Stomach (tissue), 9 donors: Measurements from ENCODE around the gene C16orf54. TPM values are rescaled to one million over a fixed set of nuclear protein-coding genes. Genes with fewer than 3 reads are reported as not detected.
"Not testable (repeated sequence)": the region's sequence is repeated elsewhere in the genome, so short reads cannot be mapped to it uniquely, and the experiment has no call there.

Experiments used
- DNase-seq, 2 donors: peaks; one replicate each; pipeline versions ENCODE4 v3.0.0 to v3.0.0-alpha.2; 2013 to 2019
- H3K27ac ChIP-seq, 5 donors: fragments of 200-600 bp in 4 of 5; sonication (generic) in 4 of 5; one replicate each; pipeline ENCODE4 v1.5.1; 2013 to 2019; ENCODE audit warnings: mild to moderate bottlenecking in 1 of 5, moderate library complexity in 1 of 5
- H3K27me3 ChIP-seq, 3 donors: fragments of 200-600 bp; sonication (generic); one replicate each; pipeline ENCODE4 v1.5.1; 2017 to 2019; ENCODE audit warnings: mixed run types in 1 of 3
- H3K36me3 ChIP-seq, 4 donors: fragments of 200-600 bp; sonication (generic); 1 replicate in 3 of 4; 2 replicates in 1 of 4; pipeline ENCODE4 v1.5.1; 2016 to 2019
- H3K4me1 ChIP-seq, 4 donors: fragments of 200-600 bp; sonication (generic); one replicate each; pipeline ENCODE4 v1.5.1; 2016 to 2019
- H3K4me3 ChIP-seq, 4 donors: fragments of 200-600 bp; sonication (generic) in 3 of 4; one replicate each; pipeline ENCODE4 v1.5.1; 2016 to 2019; ENCODE audit warnings: mild to moderate bottlenecking in 1 of 4
- H3K9me3 ChIP-seq, 4 donors: fragments of 200-600 bp; sonication (generic); one replicate each; pipeline ENCODE4 v1.5.1; 2016 to 2019
- CTCF ChIP-seq, 7 experiments: fragments of 450-650 bp in 4 of 7; fragments of 200-600 bp in 3 of 7; sonication (generic) in 3 of 7; IDR thresholded peaks; one replicate each; pipeline ENCODE4 v1.5.1; 2016 to 2019; ENCODE audit warnings: antibody characterized with exemption in 7 of 7, control low read depth in 2 of 7, mild to moderate bottlenecking in 1 of 7
- EP300 ChIP-seq: sonication (generic); formaldehyde crosslinking; IDR thresholded peaks from one replicate; pipeline ENCODE4 v1.6.1; 2017; ENCODE audit warnings: antibody characterized with exemption
- POLR2A ChIP-seq, 4 donors: fragments of 450-650 bp; IDR thresholded peaks; one replicate each; pipeline ENCODE4 v1.6.1; 2016; ENCODE audit warnings: antibody characterized with exemption in 4 of 4, control low read depth in 2 of 4, mild to moderate bottlenecking in 1 of 4, moderate library complexity in 1 of 4
- POLR2AphosphoS5 ChIP-seq, 3 donors: sonication (generic); formaldehyde crosslinking; IDR thresholded peaks; one replicate each; pipeline ENCODE4 v1.6.1; 2016; ENCODE audit warnings: antibody characterized with exemption in 3 of 3
- WGBS, 5 donors: extraction: QIAGEN DNeasy Blood & Tissue Kit in 3 of 5; methylation state at CpG; one replicate each; pipeline versions ENCODE4 v1.1.5 to v1.1.7; 2013 to 2018; 5-methylcytosine and 5-hydroxymethylcytosine counted together
- intact Hi-C: fragments of 100-400 bp; cut with DNase I; formaldehyde crosslinking; loops from one replicate; pipeline ENCODE4 v1.15.1; 2023; ENCODE audit warnings: low total_unique reads
- polyA plus RNA-seq, 3 donors: library from polyadenylated mRNA; stranded (reverse); fragments of 200-250 nt; gene quantifications; one replicate each; pipeline ENCODE4 v1.2.3, GENCODE V29; 2013
- total RNA-seq, 5 donors: library from RNA; depleted of rRNA; stranded (reverse); fragments of >200 nt; gene quantifications; one replicate each; pipeline versions ENCODE4 v1.1.0 to v1.2.3, GENCODE V29; 2014 to 2016
- donor health status: healthy with polysubstance abuse.
- donor health status: Bipolar disorder and iron deficiency.
- donor health status: healthy.

Gene C16orf54
- total and polyA plus RNA-seq, 8 donors: 0.37 to 3.5 (median 0.96) TPM; not detected in 2

- DNase-seq: no peak
- Histone ChIP-seq H3K9me3 (no peaks in the 10 kb centered on the region), H3K27ac (no peak within 1 kb of the TSS), H3K4me1 (no peaks in the 10 kb centered on the region), H3K4me3 (no peak within 1 kb of the TSS), H3K36me3 (no peaks in the 10 kb centered on the region), H3K27me3 (peaks cover 0 to 14% (median 0%) of the 10 kb centered on the region in 3 donors)
- WGBS, 5 donors: 74 to 85% (median 77%) methylated on average over 9 to 10 of the region's 10 CpGs
- intact Hi-C loops: loop anchor here (5.0 kb wide), 1 partner anchor 50 kb away; no protein-coding TSS in a partner anchor
- no peak for TF ChIP-seq POLR2A (IDR thresholded peaks at IDR 0.05)
- no peak for TF ChIP-seq CTCF (IDR thresholded peaks at IDR 0.05)
- TF ChIP-seq EP300: no peak
- TF ChIP-seq POLR2AphosphoS5 (IDR thresholded peaks at IDR 0.05): no peak
These were observed 32.0 kb upstream of the C16orf54 start, which contains the start of gene ZG16 for GRCh38 chr16:29777576-29778350. Gene ZG16 (plus strand): TSS chr16:29778256. CDS start chr16:29779267, 1,011 bp downstream.

GRCh38 chr16:29775742-29776408, 30.1 kb upstream of the C16orf54 start:
- Histone ChIP-seq H3K4me1 (no peaks in the 10 kb centered on the region), H3K27ac (no peak overlapping the region), H3K36me3 (no peaks in the 10 kb centered on the region), H3K9me3 (no peaks in the 10 kb centered on the region), H3K27me3 (peaks cover 0 to 14% (median 0%) of the 10 kb centered on the region in 3 donors), H3K4me3 (no peak overlapping the region)
- intact Hi-C loops: loop anchor here (5.0 kb wide), 1 partner anchor 49 kb away; no protein-coding TSS in a partner anchor
- 71 to 80% (median 75%) methylated on average over 4 of the region's 4 CpGs for WGBS, 5 donors
- TF ChIP-seq CTCF (IDR thresholded peaks at IDR 0.05) (no peak), POLR2AphosphoS5 (IDR thresholded peaks at IDR 0.05) (no peak), EP300 (no peak), POLR2A (IDR thresholded peaks at IDR 0.05) (no peak)
- peak in 1 of 2 donors; percentile 27 for DNase-seq

GRCh38 chr16:29774730-29775129, 28.9 kb upstream of the C16orf54 start:
- Histone ChIP-seq H3K9me3 (no peaks in the 10 kb centered on the region), H3K4me1 (no peaks in the 10 kb centered on the region), H3K4me3 (no peak overlapping the region), H3K36me3 (no peaks in the 10 kb centered on the region), H3K27ac (no peak overlapping the region), H3K27me3 (peaks cover 0 to 7% (median 0%) of the 10 kb centered on the region in 3 donors)
- intact Hi-C loops: loop anchor here (5.0 kb wide), 1 partner anchor 47 kb away; no protein-coding TSS in a partner anchor
- WGBS, 5 donors: 88 to 94% (median 91%) methylated on average over 5 of the region's 5 CpGs
- DNase-seq: no peak
- TF ChIP-seq CTCF (IDR thresholded peaks at IDR 0.05): no peak
- TF ChIP-seq EP300: no peak
- no peak for TF ChIP-seq POLR2A (IDR thresholded peaks at IDR 0.05)
- TF ChIP-seq POLR2AphosphoS5 (IDR thresholded peaks at IDR 0.05): no peak

GRCh38 chr16:29772330-29772729, 26.5 kb upstream of the C16orf54 start:
- H3K36me3 ChIP-seq: not testable (repeated sequence)
- 80 to 88% (median 83%) methylated on average over 7 of the region's 7 CpGs for WGBS, 5 donors

More at GRCh38 chr16:29772330-29772729, 26.5 kb upstream of the C16orf54 start:
- H3K27ac ChIP-seq, DNase-seq, H3K4me1 ChIP-seq, H3K4me3 ChIP-seq, H3K9me3 ChIP-seq, intact Hi-C loops, H3K27me3 ChIP-seq: not testable (repeated sequence)
